Erythroblast (primary cell): ENCODE data around the gene LRMDA.

Source experiments
- GATA1 ChIP-seq: IDR thresholded peaks from 2 replicates; pipeline ENCODE4 v1.6.1; 2011; ENCODE audit warnings: low read depth, mild to moderate bottlenecking, control low read depth, low read length, moderate library complexity
- POLR2A ChIP-seq: IDR thresholded peaks from 2 replicates; pipeline ENCODE4 v1.6.1; 2011; ENCODE audit warnings: mild to moderate bottlenecking, low read length

DNA sequence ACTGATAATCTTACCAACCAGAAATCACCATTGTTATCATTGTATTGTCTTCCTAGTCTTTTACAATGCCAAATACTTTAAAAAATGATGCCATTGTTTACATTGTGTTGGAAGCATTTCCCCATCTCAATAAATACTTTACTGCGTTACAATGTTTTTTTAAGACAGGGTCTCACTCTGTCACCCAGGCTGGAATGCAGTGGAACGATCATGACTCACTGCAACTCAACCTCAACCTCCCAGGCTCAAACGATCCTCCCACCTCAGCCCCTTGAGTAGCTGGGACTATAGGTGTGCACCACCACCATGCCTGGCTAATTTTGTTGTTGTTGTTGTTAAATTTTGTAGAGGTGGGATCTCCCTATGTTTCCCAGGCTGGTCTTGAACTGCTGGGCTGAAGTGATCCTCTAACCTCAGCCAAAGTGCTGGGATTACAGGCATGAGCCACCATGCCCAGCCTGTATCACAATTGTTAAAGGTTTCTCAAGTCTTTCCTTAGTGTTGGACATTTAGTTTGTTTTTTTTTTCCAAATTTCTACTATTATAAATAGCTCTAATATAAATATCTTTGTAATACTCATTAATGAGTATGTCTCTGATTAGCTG is 13.5 kb downstream of the LRMDA start:
- TF ChIP-seq POLR2A (no peak), GATA1 (no peak)
